ENCODE data around the gene APOL6. TPM values are rescaled to one million over a fixed set of nuclear protein-coding genes. Genes with fewer than 3 reads are reported as not detected.

Gene APOL6
- total and polyA plus RNA-seq, 7 donors, result 0.87 to 9.5 (median 2.4) TPM

DNA sequence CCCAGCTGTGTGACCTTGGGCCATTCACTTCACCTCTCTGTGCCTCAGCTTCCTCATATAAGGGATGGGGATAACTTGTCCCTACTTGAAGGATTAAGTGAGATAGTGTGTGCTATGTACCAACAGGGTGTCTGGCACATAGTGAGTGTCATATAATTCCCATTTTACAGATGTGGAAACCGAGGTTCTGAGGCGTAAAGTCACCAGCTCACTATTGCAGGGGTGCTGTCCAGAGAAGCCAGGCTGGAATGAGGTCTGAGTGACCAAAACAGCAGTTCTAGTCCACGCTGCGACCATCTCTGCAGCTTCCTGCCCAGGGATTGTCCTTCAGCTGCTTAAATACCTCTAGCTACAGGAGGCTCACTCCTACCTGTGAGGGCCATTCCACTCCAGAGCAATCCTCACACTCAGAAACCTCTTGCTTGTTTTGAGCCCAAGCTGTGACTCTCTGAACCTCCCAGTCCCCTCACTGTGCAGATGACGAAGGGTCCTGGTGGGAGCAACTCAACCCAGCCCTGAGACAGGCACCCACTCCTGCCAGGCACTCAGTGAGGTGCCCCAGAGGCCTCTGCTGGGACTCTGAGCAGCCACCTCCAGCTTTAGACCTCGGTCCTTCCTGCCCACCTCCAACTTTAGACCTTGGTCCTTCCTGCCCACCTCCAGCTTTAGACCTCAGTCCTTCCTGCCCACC is 36.9 kb upstream of the APOL6 start:
- peak overlapping the region; percentile 93 for H3K27ac ChIP-seq
- no peaks in the 10 kb centered on the region for H3K9me3 ChIP-seq
- peaks cover 0 to 51% of the 10 kb centered on the region in 2 donors for H3K36me3 ChIP-seq (ENCODE audit: insufficient read depth in 1 of 2, low read depth in 1 of 2)
- TF ChIP-seq, protein P1, sequence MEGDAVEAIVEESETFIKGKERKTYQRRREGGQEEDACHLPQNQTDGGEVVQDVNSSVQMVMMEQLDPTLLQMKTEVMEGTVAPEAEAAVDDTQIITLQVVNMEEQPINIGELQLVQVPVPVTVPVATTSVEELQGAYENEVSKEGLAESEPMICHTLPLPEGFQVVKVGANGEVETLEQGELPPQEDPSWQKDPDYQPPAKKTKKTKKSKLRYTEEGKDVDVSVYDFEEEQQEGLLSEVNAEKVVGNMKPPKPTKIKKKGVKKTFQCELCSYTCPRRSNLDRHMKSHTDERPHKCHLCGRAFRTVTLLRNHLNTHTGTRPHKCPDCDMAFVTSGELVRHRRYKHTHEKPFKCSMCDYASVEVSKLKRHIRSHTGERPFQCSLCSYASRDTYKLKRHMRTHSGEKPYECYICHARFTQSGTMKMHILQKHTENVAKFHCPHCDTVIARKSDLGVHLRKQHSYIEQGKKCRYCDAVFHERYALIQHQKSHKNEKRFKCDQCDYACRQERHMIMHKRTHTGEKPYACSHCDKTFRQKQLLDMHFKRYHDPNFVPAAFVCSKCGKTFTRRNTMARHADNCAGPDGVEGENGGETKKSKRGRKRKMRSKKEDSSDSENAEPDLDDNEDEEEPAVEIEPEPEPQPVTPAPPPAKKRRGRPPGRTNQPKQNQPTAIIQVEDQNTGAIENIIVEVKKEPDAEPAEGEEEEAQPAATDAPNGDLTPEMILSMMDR (IDR thresholded peaks at IDR 0.05), result no peak
- no peak for ATAC-seq
- WGBS, 3 donors, result 48 to 81% (median 53%) methylated on average over 6 of the region's 6 CpGs
- intact Hi-C loops (cut with DNase I), result loop anchor here in 1 of 2 donors (10.0 kb wide), 1 partner anchor 257 kb away; no protein-coding TSS in a partner anchor
- no peak for DNase-seq
- H3K4me1 ChIP-seq, result peaks cover 61% of the 10 kb centered on the region
- no peaks in the 10 kb centered on the region for H3K27me3 ChIP-seq (ENCODE audit: insufficient read depth in 3 of 3, low read length in 2 of 3)
- H3K4me3 ChIP-seq, result peak overlapping the region; percentile 71

DNA sequence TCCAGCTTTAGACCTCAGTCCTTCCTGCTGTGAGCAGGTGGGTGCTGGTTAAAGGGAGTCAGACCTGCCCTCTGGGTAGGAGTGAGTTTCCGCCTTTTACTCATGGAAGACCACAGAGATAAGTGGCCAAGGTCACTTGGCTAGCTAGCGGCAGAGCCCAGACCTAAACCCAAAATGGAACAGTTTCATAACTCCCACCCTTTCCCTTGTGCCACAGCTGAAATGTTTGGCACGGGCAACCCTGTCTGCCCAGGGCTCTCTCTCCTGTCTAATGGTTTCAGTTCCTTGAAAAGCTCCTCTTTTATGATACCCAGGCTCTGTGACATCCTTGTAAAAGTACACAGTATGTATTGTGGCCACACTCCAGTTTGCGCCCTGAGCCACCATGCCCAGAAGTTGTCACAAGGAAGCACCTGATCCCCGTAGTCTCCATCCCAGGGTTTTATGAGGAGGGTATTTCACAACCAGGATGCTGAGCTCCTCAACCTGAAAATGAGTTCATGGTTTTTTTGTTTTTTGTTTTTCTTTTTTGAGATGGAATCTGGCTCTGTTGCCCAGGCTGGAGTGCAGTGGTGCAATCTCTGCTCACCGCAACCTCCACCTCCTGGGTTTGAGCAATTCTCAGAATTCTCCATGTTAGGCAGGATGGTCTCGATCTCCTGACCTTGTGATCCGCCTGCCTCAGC is 36.2 kb upstream of the APOL6 start:
- peaks cover 54% of the 10 kb centered on the region for H3K4me1 ChIP-seq
- no peaks in the 10 kb centered on the region for H3K27me3 ChIP-seq (ENCODE audit: insufficient read depth in 3 of 3, low read length in 2 of 3)
- DNase-seq (peak in 1 of 2 donors; percentile 51), ATAC-seq (peak in 3 of 4 donors; percentile 6 to 31 (median 14))
- no peaks in the 10 kb centered on the region for H3K9me3 ChIP-seq
- H3K27ac ChIP-seq, result peak overlapping the region; percentile 93
- TF ChIP-seq, protein P1 (IDR thresholded peaks at IDR 0.05), result no peak
- 30 to 53% (median 34%) methylated on average over 8 of the region's 8 CpGs for WGBS, 3 donors
- intact Hi-C loops (cut with DNase I), result loop anchor here in 1 of 2 donors (10.0 kb wide), 1 partner anchor 257 kb away; no protein-coding TSS in a partner anchor
- peaks cover 0 to 51% of the 10 kb centered on the region in 2 donors for H3K36me3 ChIP-seq (ENCODE audit: insufficient read depth in 1 of 2, low read depth in 1 of 2)
- peak overlapping the region; percentile 71 for H3K4me3 ChIP-seq

DNA sequence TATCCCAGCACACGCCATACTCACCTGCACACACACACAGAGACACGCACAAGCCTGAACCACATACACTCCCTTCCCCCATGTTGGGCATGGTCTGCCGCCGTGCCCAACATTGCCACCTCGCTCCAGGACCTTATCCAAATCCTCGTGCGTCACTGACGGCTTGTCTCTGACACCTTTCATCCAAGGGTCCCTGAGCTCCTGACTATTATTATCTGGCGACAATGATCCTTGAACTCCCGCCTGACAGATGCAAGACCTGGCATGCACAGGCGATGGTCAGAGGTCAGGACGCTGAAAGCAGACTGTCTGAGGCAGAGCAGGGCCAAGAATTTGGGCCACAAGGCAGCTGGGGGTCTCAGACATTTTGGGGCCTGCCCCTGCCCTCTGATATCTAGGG is 35.3 kb upstream of the APOL6 start:
- H3K9me3 ChIP-seq, result no peaks in the 10 kb centered on the region
- H3K4me3 ChIP-seq, result peak overlapping the region; percentile 71
- H3K4me1 ChIP-seq, result peaks cover 49% of the 10 kb centered on the region
- no peaks in the 10 kb centered on the region for H3K27me3 ChIP-seq (ENCODE audit: insufficient read depth in 3 of 3, low read length in 2 of 3)
- intact Hi-C loops (cut with DNase I), result loop anchor here in 1 of 2 donors (10.0 kb wide), 1 partner anchor 258 kb away; no protein-coding TSS in a partner anchor
- DNase-seq (peak in 1 of 2 donors; percentile 78), ATAC-seq (peak; percentile 31 to 69 (median 47))
- H3K27ac ChIP-seq, result peak overlapping the region; percentile 93
- WGBS, 3 donors, result 30 to 41% (median 37%) methylated on average over 12 of the region's 12 CpGs
- TF ChIP-seq, protein P1 (IDR thresholded peaks at IDR 0.05), result no peak
- H3K36me3 ChIP-seq (ENCODE audit: insufficient read depth in 1 of 2, low read depth in 1 of 2), result peaks cover 0 to 43% of the 10 kb centered on the region in 2 donors

DNA sequence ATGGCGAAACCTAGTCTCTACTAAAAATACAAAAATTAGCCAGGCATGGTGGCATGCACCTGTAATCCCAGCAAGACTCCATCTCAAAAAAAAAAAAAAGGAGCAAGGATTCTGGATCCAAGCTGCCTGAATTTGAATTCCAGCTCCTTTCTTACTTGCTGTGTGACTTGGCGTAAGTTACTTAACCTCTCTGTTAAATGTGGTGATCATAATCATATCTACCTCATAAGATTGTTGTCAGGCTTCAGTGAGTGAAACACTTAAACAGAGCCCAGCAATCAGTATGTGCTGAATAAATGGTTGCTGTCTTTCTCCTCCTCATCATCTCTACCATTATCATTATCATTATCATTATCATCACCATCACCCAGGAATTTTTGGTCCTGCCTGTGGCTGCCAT is 33.8 kb upstream of the APOL6 start:
- Histone ChIP-seq H3K36me3 (ENCODE audit: insufficient read depth in 1 of 2, low read depth in 1 of 2) (peaks cover 0 to 31% of the 10 kb centered on the region in 2 donors), H3K4me3 (peak overlapping the region; percentile 71), H3K4me1 (peaks cover 46% of the 10 kb centered on the region), H3K27ac (peak overlapping the region; percentile 93), H3K27me3 (ENCODE audit: insufficient read depth in 3 of 3, low read length in 2 of 3) (no peaks in the 10 kb centered on the region), H3K9me3 (no peaks in the 10 kb centered on the region)
- TF ChIP-seq, protein P1 (IDR thresholded peaks at IDR 0.05), result no peak
- intact Hi-C loops (cut with DNase I), result loop anchor here in 1 of 2 donors (10.0 kb wide), 1 partner anchor 260 kb away; no protein-coding TSS in a partner anchor
- no peak for DNase-seq
- WGBS, 3 donors, result 50 to 74% (median 52%) methylated on average over 2 of the region's 2 CpGs
- ATAC-seq, result no peak
